HL-60 (cell line): ENCODE results near the gene ITSN1.
"Not testable (repeated sequence)": the region's sequence is repeated elsewhere in the genome, so short reads cannot be mapped to it uniquely, and the experiment has no call there.

Experiments
- DNase-seq, 2 experiments: peaks; one replicate each; pipeline ENCODE4 v3.0.0-alpha.2; 2010 to 2020; ENCODE audit warnings: low read depth in 1 of 2, low spot score in 1 of 2
- H3K27ac ChIP-seq: fragments of 250-450 bp; sonication (Bioruptor Pico); replicated peaks from 2 replicates; pipeline ENCODE4 v1.5.1; 2020; ENCODE audit warnings: mild to moderate bottlenecking, moderate library complexity
- H3K27me3 ChIP-seq: fragments of 250-450 bp; sonication (Bioruptor Pico); 2 replicates; pipeline ENCODE4 v1.5.1; 2021; ENCODE audit warnings: mild to moderate bottlenecking, moderate library complexity; ENCODE audit not compliant: insufficient read depth, poor library complexity, severe bottlenecking
- H3K4me3 ChIP-seq: replicated peaks from 2 replicates; pipeline ENCODE4 v1.5.1; 2011; ENCODE audit warnings: mild to moderate bottlenecking, control low read depth, low read length; ENCODE audit not compliant: insufficient read depth
- GABPA ChIP-seq: IDR thresholded peaks from 2 replicates; pipeline ENCODE4 v1.6.1; 2012; ENCODE audit warnings: low read depth
- POLR2AphosphoS5 ChIP-seq: IDR thresholded peaks from 2 replicates; pipeline ENCODE4 v1.6.1; 2012; ENCODE audit warnings: low read depth
- SPI1 ChIP-seq: IDR thresholded peaks from 2 replicates; pipeline ENCODE4 v1.6.1; 2012; ENCODE audit warnings: low read depth, mild to moderate bottlenecking, borderline replicate concordance
- TF ChIP-seq, protein P1 (sequence below): IDR thresholded peaks from one replicate; pipeline ENCODE4 v1.5.1; 2011; ENCODE audit warnings: low read length, control low read depth, inconsistent platforms; ENCODE audit not compliant: insufficient read depth
- TF ChIP-seq, protein P2 (sequence below): IDR thresholded peaks from 2 replicates; pipeline ENCODE4 v1.6.1; 2012; ENCODE audit warnings: low read depth; ENCODE audit not compliant: insufficient replicate concordance

Gene ITSN1

DNA sequence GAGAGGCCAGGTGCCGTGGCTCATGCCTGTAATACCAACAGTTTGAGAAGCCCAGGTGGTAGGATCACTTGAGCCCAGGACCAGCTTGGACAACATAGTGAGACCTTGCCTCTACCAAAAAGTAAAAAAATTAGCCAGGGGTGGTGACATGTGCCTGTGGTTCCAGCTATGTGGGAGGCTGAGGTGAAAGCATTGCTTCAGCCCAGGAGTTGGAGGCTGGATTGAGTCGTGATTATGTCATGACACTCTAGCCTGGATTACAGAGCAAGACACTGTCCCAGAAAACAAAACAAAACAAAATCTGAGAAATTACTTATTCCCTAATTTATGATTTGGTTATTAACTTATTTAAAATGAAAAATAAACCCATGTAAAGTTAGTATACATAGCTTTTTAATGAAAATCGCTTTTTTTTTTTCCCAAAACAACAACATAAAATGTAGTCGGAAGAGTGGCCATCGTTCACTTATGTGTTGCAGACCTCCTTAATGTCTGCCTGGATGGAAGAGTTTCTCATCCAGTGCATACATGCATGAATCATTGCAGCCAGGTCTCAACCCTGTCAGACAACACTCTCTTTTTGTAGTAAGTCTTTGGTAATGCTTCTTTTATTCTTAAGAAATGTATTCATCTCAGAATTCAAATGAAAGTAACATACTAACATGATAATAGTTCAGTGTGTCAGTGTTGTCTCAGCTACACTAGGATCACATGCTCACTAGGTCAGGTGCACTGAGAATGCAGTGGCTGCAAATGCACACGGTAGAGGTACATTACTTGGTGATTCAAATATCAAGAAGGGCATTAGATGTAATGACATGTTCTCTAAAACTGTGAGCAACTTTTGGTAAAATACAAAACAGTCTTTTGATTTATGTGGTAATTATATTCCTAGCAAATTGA is 28.0 kb downstream of the ITSN1 start:
- TF ChIP-seq, protein P1, sequence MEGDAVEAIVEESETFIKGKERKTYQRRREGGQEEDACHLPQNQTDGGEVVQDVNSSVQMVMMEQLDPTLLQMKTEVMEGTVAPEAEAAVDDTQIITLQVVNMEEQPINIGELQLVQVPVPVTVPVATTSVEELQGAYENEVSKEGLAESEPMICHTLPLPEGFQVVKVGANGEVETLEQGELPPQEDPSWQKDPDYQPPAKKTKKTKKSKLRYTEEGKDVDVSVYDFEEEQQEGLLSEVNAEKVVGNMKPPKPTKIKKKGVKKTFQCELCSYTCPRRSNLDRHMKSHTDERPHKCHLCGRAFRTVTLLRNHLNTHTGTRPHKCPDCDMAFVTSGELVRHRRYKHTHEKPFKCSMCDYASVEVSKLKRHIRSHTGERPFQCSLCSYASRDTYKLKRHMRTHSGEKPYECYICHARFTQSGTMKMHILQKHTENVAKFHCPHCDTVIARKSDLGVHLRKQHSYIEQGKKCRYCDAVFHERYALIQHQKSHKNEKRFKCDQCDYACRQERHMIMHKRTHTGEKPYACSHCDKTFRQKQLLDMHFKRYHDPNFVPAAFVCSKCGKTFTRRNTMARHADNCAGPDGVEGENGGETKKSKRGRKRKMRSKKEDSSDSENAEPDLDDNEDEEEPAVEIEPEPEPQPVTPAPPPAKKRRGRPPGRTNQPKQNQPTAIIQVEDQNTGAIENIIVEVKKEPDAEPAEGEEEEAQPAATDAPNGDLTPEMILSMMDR = no peak
- no peak for TF ChIP-seq POLR2AphosphoS5
- no peak for TF ChIP-seq SPI1
- TF ChIP-seq GABPA = no peak
- TF ChIP-seq, protein P2, sequence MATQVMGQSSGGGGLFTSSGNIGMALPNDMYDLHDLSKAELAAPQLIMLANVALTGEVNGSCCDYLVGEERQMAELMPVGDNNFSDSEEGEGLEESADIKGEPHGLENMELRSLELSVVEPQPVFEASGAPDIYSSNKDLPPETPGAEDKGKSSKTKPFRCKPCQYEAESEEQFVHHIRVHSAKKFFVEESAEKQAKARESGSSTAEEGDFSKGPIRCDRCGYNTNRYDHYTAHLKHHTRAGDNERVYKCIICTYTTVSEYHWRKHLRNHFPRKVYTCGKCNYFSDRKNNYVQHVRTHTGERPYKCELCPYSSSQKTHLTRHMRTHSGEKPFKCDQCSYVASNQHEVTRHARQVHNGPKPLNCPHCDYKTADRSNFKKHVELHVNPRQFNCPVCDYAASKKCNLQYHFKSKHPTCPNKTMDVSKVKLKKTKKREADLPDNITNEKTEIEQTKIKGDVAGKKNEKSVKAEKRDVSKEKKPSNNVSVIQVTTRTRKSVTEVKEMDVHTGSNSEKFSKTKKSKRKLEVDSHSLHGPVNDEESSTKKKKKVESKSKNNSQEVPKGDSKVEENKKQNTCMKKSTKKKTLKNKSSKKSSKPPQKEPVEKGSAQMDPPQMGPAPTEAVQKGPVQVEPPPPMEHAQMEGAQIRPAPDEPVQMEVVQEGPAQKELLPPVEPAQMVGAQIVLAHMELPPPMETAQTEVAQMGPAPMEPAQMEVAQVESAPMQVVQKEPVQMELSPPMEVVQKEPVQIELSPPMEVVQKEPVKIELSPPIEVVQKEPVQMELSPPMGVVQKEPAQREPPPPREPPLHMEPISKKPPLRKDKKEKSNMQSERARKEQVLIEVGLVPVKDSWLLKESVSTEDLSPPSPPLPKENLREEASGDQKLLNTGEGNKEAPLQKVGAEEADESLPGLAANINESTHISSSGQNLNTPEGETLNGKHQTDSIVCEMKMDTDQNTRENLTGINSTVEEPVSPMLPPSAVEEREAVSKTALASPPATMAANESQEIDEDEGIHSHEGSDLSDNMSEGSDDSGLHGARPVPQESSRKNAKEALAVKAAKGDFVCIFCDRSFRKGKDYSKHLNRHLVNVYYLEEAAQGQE = no peak

DNA sequence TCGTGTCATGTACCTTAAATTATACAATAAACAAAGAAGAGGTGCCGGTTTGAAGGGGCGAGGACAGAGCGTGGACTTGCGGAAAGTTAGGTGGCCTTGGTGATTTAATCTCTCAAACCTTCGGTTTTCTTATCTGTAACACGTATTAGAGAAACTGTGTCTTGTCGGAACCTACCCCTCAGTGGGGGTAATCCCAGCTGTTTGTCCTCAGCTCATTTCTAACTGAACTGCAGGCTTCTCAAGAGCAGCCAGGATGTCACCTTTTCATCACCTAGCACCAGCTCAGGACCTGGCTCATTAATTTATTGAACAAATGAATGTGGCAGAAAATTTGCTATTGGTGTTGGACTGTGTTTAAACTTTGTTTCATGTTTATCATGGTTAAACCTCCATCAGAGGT is 31.2 kb downstream of the ITSN1 start:
- TF ChIP-seq SPI1 (no peak), POLR2AphosphoS5 (no peak), GABPA (no peak)
- TF ChIP-seq, protein P2 = no peak
- TF ChIP-seq, protein P1 = no peak
- H3K27ac ChIP-seq = no peak overlapping the region
- no peak for DNase-seq
- H3K27me3 ChIP-seq = no peaks in the 10 kb centered on the region
- H3K4me3 ChIP-seq = no peak overlapping the region

More for the DNA sequence above, 28.0 kb downstream of the ITSN1 start:
- no peak overlapping the region for H3K27ac ChIP-seq
- H3K27me3 ChIP-seq = no peaks in the 10 kb centered on the region
- no peak overlapping the region for H3K4me3 ChIP-seq
- no peak for DNase-seq

DNA sequence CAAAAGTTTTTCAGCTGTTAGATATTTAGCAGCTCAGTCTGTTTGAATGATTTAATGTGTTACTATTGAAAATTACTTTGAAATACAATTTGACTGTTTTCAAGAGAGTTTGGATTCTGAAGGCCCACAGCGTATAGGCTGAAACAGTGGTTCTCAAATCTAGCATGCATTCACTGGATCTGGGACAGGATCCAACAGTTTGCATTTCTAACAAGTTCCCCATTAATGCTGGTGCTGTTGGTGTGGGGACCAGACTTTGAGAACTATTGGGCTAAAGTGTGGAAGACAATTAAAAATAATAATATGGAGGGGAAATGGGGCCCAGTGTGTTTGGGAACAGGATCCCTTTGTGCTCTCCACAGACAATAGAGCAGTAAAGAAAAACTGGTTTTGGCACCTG is 31.9 kb downstream of the ITSN1 start:
- TF ChIP-seq POLR2AphosphoS5 = no peak
- TF ChIP-seq GABPA = no peak
- no peak for TF ChIP-seq SPI1
- TF ChIP-seq, protein P1 = no peak
- Histone ChIP-seq H3K4me3 (no peak overlapping the region), H3K27ac (no peak overlapping the region), H3K27me3 (no peaks in the 10 kb centered on the region)
- DNase-seq = no peak

DNA sequence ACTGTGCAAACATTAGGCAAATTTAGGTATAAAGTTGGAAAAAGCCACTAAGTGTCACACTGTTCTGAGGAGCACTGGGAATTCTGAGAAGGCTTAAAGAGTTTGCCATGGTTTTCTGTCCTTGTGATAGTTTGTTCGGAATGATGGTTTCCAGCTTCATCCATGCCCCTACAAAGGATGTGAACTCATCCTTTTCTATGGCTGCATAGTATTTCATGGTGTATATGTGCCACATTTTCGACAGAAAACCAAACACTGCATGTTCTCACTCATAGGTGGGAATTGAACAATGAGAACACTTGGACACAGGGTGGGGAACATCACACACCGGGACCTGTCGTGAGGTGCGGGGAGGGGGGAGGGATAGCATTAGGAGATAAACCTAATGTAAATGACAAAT is 34.4 kb downstream of the ITSN1 start:
- not testable (repeated sequence) for H3K4me3 ChIP-seq, DNase-seq, H3K27ac ChIP-seq, H3K27me3 ChIP-seq
